IPS-18c (cell line): ENCODE data around the gene PKN3.

Source experiments
- H3K4me3 ChIP-seq: 2 replicates; pipeline ENCODE4 v1.7.0; 2013; ENCODE audit warnings: low read depth, mild to moderate bottlenecking, low read length, moderate library complexity; ENCODE audit not compliant: insufficient read depth
- H3K9me3 ChIP-seq: one replicate; pipeline ENCODE4 v1.6.1; 2013; ENCODE audit warnings: mild to moderate bottlenecking, low read length, moderate library complexity; ENCODE audit not compliant: control insufficient read depth, insufficient read depth

Gene PKN3

GRCh38 chr9:128764361-128764760, 62.1 kb downstream of the PKN3 start:
- no peak overlapping the region for H3K4me3 ChIP-seq
- H3K9me3 ChIP-seq, result peaks cover 2% of the 10 kb centered on the region

DNA sequence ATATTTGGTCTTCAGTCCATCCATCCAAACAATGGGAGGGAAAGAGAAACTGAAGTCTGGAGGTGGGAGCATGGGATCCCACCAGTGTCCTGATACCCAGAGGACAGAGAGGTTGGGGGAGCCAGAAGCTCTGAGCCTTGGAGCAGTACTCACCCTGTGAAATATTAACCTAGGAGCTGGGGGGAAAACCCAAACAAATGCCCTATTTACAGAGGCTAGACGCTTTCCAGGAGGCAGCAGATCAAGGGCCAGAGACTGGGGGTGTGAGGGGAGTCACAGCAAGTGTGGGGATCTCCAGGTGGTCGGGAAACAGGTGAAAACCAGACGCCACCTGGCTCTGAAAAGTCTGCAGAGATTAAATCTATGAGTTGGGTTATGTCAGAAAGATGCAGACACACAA, 63.2 kb downstream of the PKN3 start:
- H3K9me3 ChIP-seq, result peaks cover 2% of the 10 kb centered on the region
- no peak overlapping the region for H3K4me3 ChIP-seq

DNA sequence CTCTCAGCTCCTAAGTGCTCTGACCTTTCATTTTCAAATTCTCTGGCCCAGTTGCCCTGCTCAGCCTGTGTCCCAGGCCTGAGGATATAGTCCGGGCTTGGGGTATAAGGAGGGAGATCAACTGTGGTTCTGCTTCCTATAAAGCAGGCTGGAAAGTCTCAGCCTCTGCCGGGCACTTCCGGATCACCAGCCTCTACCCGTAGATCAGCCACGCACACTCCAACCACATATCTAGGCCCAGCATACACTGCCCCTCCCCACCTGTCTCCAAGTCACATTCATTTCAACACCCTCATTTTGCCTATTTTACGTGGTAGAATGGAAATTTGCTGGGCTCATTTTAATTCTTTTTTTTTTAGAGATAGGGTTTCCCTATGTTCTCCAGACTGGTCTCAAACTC, 66.3 kb downstream of the PKN3 start:
- Histone ChIP-seq H3K9me3 (peaks cover under 1% of the 10 kb centered on the region), H3K4me3 (no peak overlapping the region)
